ES-I3 (cell line): ENCODE data around the gene POLD3.

ENCODE experiments used
- H3K36me3 ChIP-seq: 2 replicates; pipeline ENCODE4 v1.6.1; 2013; ENCODE audit warnings: mild to moderate bottlenecking, low read length, control low read depth, moderate library complexity; ENCODE audit not compliant: insufficient read depth
- H3K4me1 ChIP-seq: 2 replicates; pipeline ENCODE4 v1.6.1; 2013; ENCODE audit warnings: mild to moderate bottlenecking, control low read depth, low read length; ENCODE audit not compliant: insufficient read depth
- H3K9ac ChIP-seq: 2 replicates; pipeline ENCODE4 v1.6.1; 2013; ENCODE audit warnings: low read depth, mild to moderate bottlenecking, low read length, moderate library complexity
- H3K9me3 ChIP-seq: 2 replicates; pipeline ENCODE4 v1.6.1; 2013; ENCODE audit warnings: mild to moderate bottlenecking, low read length, moderate library complexity; ENCODE audit not compliant: control insufficient read depth, insufficient read depth

POLD3 gene, protein sequence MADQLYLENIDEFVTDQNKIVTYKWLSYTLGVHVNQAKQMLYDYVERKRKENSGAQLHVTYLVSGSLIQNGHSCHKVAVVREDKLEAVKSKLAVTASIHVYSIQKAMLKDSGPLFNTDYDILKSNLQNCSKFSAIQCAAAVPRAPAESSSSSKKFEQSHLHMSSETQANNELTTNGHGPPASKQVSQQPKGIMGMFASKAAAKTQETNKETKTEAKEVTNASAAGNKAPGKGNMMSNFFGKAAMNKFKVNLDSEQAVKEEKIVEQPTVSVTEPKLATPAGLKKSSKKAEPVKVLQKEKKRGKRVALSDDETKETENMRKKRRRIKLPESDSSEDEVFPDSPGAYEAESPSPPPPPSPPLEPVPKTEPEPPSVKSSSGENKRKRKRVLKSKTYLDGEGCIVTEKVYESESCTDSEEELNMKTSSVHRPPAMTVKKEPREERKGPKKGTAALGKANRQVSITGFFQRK

DNA sequence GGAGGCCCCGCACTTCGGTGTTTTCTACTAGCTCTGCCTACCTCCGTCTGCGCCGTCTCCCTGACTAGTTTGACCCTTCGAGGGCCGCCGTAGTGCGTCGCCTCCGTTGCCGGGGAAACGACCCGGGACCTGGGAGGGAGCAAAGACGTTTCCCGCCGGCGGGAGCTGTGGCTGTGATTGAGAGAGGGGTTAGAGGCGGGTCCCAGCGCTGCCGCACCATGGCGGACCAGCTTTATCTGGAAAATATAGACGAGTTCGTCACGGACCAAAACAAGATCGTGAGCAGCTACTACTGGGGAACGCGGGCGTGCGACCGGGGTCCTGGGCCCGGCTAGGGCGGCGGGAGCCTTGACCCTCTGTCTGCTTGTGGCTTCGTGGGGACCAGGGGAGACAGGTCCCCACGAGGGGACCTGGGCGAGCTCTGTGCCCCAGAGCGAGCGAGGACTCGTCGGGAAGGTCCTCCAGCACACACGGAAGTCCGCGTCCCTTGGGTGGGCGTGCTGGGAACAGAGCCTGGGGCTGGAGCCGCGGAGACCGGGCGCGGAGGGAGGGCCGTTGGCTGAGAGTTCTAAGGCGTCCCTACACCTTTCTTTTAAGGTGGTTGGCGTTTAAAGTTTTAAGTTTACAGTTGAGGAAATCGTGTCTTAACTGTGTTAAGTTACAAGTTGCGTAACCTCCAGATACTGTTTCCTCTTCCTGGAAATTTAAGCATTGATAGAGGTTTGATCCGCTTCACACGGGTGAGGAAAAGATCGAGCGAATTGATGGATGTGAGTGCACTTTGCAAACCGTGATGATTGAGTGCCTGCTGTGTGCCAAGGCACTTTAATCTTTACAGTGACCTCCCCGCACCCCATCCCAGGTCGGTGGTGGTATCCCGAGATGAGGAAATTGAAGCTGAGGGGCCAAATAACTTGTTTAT lies at the start of gene POLD3:
Gene POLD3, plus strand, starts transcription at position 142 of the 922 bp plus-strand sequence. Its CDS starts 77 bp downstream, at position 219.
- H3K4me1 ChIP-seq = no peaks in the 10 kb centered on the region
- no peaks in the 10 kb centered on the region for H3K9me3 ChIP-seq
- H3K36me3 ChIP-seq = no peaks in the 10 kb centered on the region
- peak within 1 kb of the TSS; percentile 93 for H3K9ac ChIP-seq

DNA sequence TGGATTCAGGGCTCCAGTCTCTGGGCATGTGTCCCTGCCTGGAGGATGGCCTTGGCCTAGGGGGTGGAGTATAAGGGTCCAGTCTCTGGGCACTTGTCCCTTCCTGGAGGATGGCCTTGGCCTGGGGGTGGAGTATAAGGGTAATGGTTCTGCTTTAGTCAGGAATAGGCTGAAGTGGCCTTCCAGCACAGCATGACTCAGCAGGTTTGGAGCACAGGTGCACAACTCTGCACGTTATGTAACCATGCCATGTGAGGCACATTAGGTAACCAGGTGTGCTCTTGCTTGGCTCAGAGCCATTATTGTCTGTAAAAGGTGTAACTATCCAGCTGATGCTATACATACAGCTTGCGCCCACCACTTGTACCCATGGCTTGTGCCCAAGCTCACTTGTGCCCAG lies 48.4 kb upstream of the POLD3 start:
- peaks cover 11% of the 10 kb centered on the region for H3K9me3 ChIP-seq
- no peaks in the 10 kb centered on the region for H3K36me3 ChIP-seq
- H3K4me1 ChIP-seq = no peaks in the 10 kb centered on the region
- H3K9ac ChIP-seq = no peak overlapping the region

DNA sequence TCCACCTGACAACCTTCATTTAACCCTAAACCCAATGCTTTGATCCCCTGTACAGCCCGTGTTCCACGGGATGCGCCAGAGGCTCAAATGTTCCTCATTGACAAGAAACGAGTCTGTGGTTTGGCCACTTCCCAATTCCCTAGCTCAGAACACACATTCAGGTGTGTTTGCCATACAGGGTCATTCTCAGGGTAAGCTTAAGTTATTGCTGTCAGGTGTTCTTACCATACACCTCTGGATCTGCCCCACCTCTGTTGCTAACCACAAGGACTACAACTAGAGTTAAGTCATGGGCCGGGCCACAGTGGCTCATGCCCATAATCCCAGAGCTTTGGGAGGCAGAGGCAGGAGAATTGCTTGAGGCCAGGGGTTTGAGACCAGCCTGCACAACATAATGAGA lies 45.6 kb upstream of the POLD3 start:
- no peaks in the 10 kb centered on the region for H3K36me3 ChIP-seq
- peaks cover 7% of the 10 kb centered on the region for H3K9me3 ChIP-seq
- H3K4me1 ChIP-seq = peaks cover 3% of the 10 kb centered on the region; the same call in 1 of the 2 replicates
- no peak overlapping the region for H3K9ac ChIP-seq

DNA sequence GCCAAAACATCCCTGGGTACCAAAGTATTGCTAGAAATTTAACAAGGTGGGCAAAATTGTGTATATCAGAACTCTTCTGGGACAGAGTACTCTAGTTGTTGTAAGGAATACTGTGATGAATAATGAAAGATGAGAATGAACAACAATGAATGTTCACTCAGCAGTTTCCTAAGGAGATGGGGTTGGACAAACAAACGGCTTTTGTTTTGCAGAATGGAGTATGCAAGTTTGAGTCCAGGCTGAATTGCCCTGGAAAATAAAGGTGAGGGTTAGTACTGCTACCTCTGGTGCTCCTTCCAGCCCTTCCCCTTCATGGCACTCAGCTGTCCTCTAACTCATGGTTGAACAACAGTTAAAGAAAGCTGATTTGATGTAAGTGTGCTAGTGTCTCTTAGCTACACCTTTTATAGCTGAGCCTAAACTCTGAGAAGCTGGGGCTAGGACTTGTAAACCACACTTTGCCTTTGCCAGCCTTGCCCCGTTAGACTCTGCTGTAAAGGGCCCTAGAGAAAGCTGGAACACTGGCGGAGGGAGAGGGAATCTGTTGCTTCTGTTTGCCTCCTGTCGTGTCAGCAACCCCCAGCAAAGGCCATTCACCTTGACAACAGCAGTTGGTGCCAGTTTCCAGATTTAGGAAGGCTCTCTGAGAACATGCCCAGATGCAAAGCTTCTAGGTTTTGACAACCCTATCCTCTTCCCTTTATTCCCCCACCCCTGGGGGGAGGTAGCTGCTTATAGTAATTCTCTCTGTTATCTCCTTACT lies 41.2 kb upstream of the POLD3 start:
- H3K36me3 ChIP-seq = no peaks in the 10 kb centered on the region
- H3K4me1 ChIP-seq = peaks cover 3% of the 10 kb centered on the region; the same call in 1 of the 2 replicates
- no peaks in the 10 kb centered on the region; the same call in 1 of the 2 replicates for H3K9me3 ChIP-seq
- no peak overlapping the region for H3K9ac ChIP-seq

DNA sequence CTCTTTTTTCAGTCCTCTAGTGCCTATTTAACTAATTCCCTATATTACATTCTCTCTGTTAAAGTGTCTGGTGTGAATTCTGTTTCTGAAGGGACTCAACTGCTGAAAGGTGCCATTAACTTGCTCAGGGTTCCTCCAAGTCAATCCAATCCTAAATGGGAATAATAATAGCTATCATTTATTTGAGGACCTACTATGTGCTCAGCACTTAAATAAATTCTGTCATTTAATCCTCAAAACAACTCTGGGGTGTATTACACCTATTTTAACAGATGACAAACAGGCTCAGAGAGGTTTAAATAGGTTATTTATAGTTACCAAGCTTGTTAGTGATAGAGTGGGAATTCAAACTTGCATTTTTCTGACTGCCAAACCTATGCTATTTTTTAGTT lies 40.6 kb upstream of the POLD3 start:
- H3K4me1 ChIP-seq = peaks cover 3% of the 10 kb centered on the region; the same call in 1 of the 2 replicates
- no peaks in the 10 kb centered on the region; the same call in 1 of the 2 replicates for H3K9me3 ChIP-seq
- no peaks in the 10 kb centered on the region for H3K36me3 ChIP-seq
- H3K9ac ChIP-seq = no peak overlapping the region

DNA sequence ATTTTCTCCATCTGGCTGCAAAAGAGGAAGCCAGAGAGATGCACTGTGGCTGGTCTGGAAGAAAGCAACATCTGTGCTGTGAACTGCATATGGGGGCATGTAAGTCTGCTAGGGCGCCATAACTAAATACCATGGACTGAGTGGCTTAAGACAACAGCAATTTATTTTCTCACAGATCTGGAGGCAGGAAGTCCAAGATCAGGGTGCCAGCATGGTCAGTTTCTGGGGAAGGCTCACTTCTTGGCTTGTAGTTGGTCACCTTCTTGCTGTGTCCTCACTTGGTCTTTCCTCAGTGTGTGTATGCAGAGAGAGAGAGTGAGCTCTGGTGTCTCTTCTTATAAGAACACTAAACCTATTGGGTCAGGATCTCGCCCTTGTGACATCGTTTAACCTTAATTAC lies 34.9 kb upstream of the POLD3 start:
- Histone ChIP-seq H3K4me1 (0 out of 2 replicates have a peak, but pooled peaks cover 3% of the 10 kb centered on the region), H3K9ac (no peak overlapping the region), H3K36me3 (no peaks in the 10 kb centered on the region), H3K9me3 (no peaks in the 10 kb centered on the region)

DNA sequence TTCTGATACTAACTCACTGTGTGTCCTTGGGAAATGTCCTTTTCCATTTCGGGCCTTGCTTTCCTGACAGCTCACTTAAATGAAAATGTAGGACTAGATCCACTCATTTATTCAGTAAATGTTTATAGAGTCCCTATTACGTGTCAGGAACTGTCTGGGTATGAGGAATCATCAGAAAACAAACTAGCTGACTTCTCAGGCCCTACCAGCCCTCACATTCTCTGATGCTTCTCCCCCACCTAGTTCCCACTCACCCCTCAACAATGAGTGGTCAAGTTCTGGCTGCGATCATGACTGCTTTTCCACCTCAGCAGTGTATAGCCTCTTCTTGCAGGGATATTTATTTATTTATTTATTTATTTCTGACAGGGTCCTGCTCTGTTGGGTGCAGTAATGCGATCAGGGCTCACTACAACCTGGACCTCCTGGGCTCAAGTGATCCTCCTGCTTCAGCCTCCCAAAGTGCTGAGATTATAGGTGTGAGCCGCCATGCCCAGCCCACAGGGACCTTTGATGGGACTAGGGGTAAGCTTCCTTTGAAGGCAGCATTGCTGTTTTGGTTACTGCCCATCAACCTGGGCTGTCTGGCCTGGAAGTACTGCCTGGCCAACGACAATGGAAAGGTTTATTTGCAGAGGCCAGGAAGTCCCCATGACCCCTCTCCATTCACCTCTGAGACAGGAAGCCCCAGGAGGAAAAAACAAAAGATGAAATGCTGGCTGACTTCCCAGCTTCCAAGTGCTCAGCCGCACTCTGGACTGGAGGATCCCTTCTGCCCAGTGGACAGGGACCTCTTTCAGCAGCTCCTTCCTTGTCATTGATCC lies 33.1 kb upstream of the POLD3 start:
- no peaks in the 10 kb centered on the region for H3K9me3 ChIP-seq
- no peak overlapping the region for H3K9ac ChIP-seq
- no peaks in the 10 kb centered on the region for H3K36me3 ChIP-seq
- 0 out of 2 replicates have a peak, but pooled peaks cover 3% of the 10 kb centered on the region for H3K4me1 ChIP-seq

DNA sequence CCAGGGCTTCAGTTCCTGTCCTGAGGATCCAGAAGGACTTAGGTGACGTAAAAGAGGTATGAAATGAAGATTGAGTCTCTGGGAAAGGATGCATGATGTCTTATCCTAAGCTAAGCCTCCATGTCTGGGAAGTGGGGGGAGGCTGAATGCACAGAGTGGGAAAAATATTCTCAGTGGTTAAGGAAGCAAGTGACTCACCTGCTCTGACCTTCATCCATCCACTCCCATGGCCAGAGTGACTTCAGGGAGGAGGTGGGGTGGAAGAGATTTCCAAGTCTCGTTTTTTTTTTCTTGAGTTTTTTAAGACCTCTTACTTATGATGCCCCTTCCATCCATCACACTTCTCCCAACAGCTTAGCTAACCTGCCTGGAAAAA lies 32.5 kb upstream of the POLD3 start:
- 0 out of 2 replicates have a peak, but pooled peaks cover 3% of the 10 kb centered on the region for H3K4me1 ChIP-seq
- no peaks in the 10 kb centered on the region for H3K36me3 ChIP-seq
- no peaks in the 10 kb centered on the region for H3K9me3 ChIP-seq
- H3K9ac ChIP-seq = no peak overlapping the region

DNA sequence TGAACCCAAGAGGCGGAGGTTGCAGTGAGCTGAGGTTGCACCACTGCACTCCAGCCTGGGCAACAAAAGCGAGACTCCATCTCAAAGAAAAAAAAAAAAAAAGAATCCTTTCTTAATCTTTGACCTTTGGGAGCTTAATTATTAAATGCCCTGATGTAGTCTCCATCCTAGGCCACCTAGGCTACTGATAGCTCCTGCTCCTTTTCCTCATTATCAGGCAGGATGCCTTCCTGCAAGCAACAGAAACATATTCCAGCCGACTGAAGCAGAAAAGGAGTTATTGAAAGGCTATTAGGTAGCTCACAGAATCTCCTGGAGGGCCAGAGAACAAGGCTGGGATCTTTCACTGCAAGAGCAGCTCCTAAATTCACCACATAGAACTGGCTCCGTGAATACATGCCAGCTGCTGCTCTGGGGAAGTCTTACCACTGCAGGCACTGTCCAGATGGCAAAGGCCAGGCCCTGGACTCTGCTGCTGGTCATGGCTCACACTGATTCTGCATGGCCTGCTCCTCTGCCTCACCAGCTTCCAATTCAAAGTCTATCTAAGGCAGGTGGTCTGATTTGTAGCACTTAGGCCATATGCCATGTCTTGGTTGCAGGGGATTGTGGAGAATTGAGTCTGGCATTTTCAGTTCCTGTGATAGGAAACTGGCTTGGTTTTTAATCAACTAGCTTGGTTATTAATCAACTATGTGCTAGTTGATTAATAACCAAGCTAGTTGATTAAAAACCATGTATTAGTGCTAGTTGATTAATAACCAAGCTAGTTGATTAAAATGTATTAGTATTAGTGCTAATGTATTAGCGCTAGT lies 26.0 kb upstream of the POLD3 start:
- no peaks in the 10 kb centered on the region for H3K36me3 ChIP-seq
- H3K9ac ChIP-seq = no peak overlapping the region
- H3K4me1 ChIP-seq = no peaks in the 10 kb centered on the region
- no peaks in the 10 kb centered on the region for H3K9me3 ChIP-seq

DNA sequence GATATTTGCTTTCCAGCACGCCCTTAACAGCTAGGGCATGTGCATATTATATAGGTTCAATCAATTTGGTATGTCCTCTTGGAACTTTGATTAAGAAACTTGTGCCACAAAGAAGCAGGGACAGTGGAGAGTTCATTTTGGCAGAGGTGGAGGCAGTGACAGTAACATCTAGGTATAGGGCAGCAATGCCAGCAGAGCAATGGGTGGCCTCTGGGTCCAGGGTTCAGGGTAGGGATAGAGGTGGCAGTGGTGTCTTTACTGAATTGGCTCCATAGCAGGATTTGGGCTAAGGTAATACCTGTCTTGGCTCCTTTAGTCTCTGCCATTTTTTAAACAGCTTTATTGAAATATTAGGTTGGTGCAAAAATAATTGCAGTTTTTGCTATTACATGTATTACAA lies 24.4 kb upstream of the POLD3 start:
- Histone ChIP-seq H3K4me1 (no peaks in the 10 kb centered on the region), H3K36me3 (no peaks in the 10 kb centered on the region), H3K9ac (no peak overlapping the region), H3K9me3 (no peaks in the 10 kb centered on the region)

DNA sequence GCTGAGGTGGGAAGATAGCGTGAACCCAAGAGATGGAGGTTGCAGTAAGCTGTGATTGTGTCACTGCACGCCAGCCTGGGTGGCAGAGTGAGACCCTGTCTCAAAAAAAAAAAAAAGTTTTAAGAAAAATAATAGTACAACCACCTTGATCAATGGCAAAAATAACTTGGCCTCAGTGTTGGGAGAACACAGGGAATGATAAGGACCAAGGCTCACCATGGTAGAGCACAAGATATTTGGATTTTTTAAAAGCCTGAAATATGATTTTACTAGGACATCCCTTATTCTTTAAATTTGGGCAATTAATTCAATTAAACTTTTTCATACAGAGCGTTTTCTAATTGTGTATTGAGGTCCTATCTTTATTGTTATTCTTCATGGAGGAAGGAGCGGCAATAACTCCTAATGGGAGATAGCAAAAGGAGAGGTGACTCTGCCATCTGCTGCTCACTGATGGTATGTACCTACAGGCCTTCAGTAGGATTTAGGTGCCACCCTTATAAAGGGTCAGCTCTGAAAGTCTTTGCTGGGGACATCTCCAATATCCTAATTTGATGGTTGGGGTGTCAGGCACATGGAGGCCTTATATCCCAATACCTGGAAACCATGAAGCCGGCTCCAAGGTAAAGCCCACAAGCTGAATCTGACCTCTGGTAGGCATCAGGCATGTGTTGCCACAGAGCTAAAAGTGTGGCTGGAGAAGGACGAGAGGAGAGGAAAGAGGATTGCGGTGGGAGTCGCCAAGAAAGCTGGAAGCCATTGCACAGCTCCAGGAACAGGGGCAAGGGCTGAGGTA lies 21.9 kb upstream of the POLD3 start:
- Histone ChIP-seq H3K4me1 (no peaks in the 10 kb centered on the region), H3K9ac (no peak overlapping the region), H3K36me3 (no peaks in the 10 kb centered on the region), H3K9me3 (no peaks in the 10 kb centered on the region)

DNA sequence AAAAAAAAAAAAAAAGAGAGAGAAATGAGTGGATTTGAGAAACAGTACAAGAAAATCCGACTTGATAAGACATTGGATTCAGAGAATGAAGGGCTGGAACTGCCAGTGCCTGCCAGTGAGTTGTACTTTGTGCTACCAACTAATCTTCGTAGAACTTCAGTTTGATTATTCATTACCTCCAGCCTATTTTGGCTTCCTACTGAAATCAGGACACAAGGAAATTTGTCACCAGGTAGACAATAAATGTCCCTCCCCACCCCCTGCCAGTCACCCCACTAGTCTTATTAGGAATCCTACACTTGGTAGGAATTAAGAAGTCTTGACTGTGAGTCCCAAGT lies 21.4 kb upstream of the POLD3 start:
- no peaks in the 10 kb centered on the region for H3K9me3 ChIP-seq
- H3K4me1 ChIP-seq = no peaks in the 10 kb centered on the region
- H3K9ac ChIP-seq = no peak overlapping the region
- no peaks in the 10 kb centered on the region for H3K36me3 ChIP-seq
